SK-N-SH (cell line): ENCODE results near the gene DNAJC17. TPM values are rescaled to one million over a fixed set of nuclear protein-coding genes. Genes with fewer than 3 reads are reported as not detected.

Experiments
- CTCF ChIA-PET: fragments of 300-600, 350-600 bp; formaldehyde crosslinking; extraction: SDS; loops from one replicate; lab custom pipeline; 2021; lab: Yijun Ruan, JAX
- POLR2A ChIA-PET: fragments of 350-600 bp; sonication (Branson Sonifier 250); formaldehyde crosslinking; extraction: SDS; loops from one replicate; lab custom pipeline; 2020; ENCODE audit warnings: antibody characterized with exemption, inconsistent platforms; lab: Yijun Ruan, JAX
- DNase-seq: peaks from one replicate; pipeline ENCODE4 v3.0.0; 2012
- H2AFZ ChIP-seq: fragments of 200-600 bp; sonication (generic); 2 replicates; pipeline ENCODE4 v1.8.1; 2016; ENCODE audit warnings: antibody characterized with exemption, mild to moderate bottlenecking, low read depth
- H3F3A ChIP-seq: fragments of 200-600 bp; sonication (generic); replicated peaks from 2 replicates; pipeline ENCODE3; 2016; ENCODE audit warnings: antibody characterized with exemption, mild to moderate bottlenecking; ENCODE audit not compliant: insufficient read depth
- H3K27ac ChIP-seq, 2 experiments: fragments of 200-500 bp in 1 of 2; fragments of 200-600 bp in 1 of 2; sonication (Bioruptor generic) in 1 of 2; sonication (generic), shearing (Covaris generic) in 1 of 2; 2 replicates each; pipeline versions ENCODE4 v1.5.1 to v1.6.1; 2014 to 2016; ENCODE audit warnings: low read depth in 2 of 2, inconsistent platforms in 1 of 2, low read length in 1 of 2, mild to moderate bottlenecking in 1 of 2, mixed read lengths in 1 of 2
- H3K27me3 ChIP-seq: fragments of 200-600 bp; sonication (generic), shearing (Covaris generic); 2 replicates; pipeline ENCODE4 v1.6.1; 2016; ENCODE audit warnings: mixed run types; ENCODE audit not compliant: insufficient read depth
- H3K36me3 ChIP-seq, 2 experiments: fragments of 200-500 bp in 1 of 2; fragments of 200-600 bp in 1 of 2; sonication (Bioruptor generic) in 1 of 2; sonication (generic) in 1 of 2; replicated peaks in 1 of 2; 2 replicates each; pipeline versions ENCODE3 to v1.5.1; 2014 to 2016; ENCODE audit warnings: low read length in 1 of 2, mild to moderate bottlenecking in 1 of 2; ENCODE audit not compliant: insufficient read depth in 2 of 2, control insufficient read depth in 1 of 2
- H3K4me1 ChIP-seq, 2 experiments: fragments of 200-500 bp in 1 of 2; fragments of 200-600 bp in 1 of 2; sonication (Bioruptor generic) in 1 of 2; sonication (generic), shearing (Covaris generic) in 1 of 2; 2 replicates each; pipeline versions ENCODE4 v1.5.1 to v1.6.1; 2014 to 2016; ENCODE audit warnings: low read depth in 1 of 2, low read length in 1 of 2, mixed run types in 1 of 2; ENCODE audit not compliant: insufficient read depth in 2 of 2, control insufficient read depth in 1 of 2
- H3K4me2 ChIP-seq: fragments of 200-600 bp; sonication (generic), shearing (Covaris generic); 2 replicates; pipeline ENCODE4 v1.6.1; 2017; ENCODE audit warnings: mixed run types
- H3K4me3 ChIP-seq, 2 experiments: fragments of 200-500 bp in 1 of 2; fragments of 200-600 bp in 1 of 2; sonication (Bioruptor generic) in 1 of 2; sonication (generic), shearing (Covaris generic) in 1 of 2; 2 replicates each; pipeline versions ENCODE4 v1.5.1 to v1.8.1; 2014 to 2016; ENCODE audit warnings: low read depth in 2 of 2, inconsistent platforms in 1 of 2, low read length in 1 of 2, mild to moderate bottlenecking in 1 of 2, mixed read lengths in 1 of 2, moderate library complexity in 1 of 2
- H3K79me2 ChIP-seq: fragments of 200-600 bp; sonication (generic); 2 replicates; pipeline ENCODE4 v1.8.1; 2017; ENCODE audit warnings: mild to moderate bottlenecking; ENCODE audit not compliant: insufficient read depth
- H3K9ac ChIP-seq: fragments of 200-600 bp; sonication (generic); 2 replicates; pipeline ENCODE4 v1.6.1; 2017; ENCODE audit warnings: mixed run types
- H3K9me2 ChIP-seq: fragments of 200-600 bp; sonication (generic); 2 replicates; pipeline ENCODE4 v1.6.1; 2017; ENCODE audit warnings: mixed run types
- H3K9me3 ChIP-seq: fragments of 200-600 bp; sonication (generic); 2 replicates; pipeline ENCODE4 v1.6.1; 2017; ENCODE audit warnings: mixed run types, mild to moderate bottlenecking, moderate library complexity
- H4K20me1 ChIP-seq: fragments of 200-600 bp; sonication (generic); 2 replicates; pipeline ENCODE4 v1.6.1; 2017; ENCODE audit warnings: mild to moderate bottlenecking, mixed run types; ENCODE audit not compliant: insufficient read depth
- EP300 ChIP-seq, 2 experiments: IDR thresholded peaks; 2 replicates each; pipeline versions ENCODE4 v1.4.0 to v1.6.1; 2012; ENCODE audit warnings: borderline replicate concordance in 1 of 2, low read depth in 1 of 2, low read length in 1 of 2
- EZH2phosphoT487 ChIP-seq: fragments of 200-600 bp; sonication (generic); IDR thresholded peaks from 2 replicates; pipeline ENCODE4 v1.6.1; 2017; ENCODE audit warnings: low read depth, mixed run types, mild to moderate bottlenecking, antibody characterized with exemption, moderate library complexity, borderline replicate concordance
- FOSL2 ChIP-seq: IDR thresholded peaks from 2 replicates; pipeline ENCODE4 v1.4.0; 2012; ENCODE audit warnings: low read depth, mild to moderate bottlenecking, moderate library complexity, borderline replicate concordance
- JUND ChIP-seq: IDR thresholded peaks from 2 replicates; pipeline ENCODE4 v1.4.0; 2012
- MEF2A ChIP-seq: IDR thresholded peaks from 2 replicates; pipeline ENCODE4 v1.4.0; 2012; ENCODE audit warnings: low read depth, borderline replicate concordance
- MXI1 ChIP-seq: IDR thresholded peaks from 2 replicates; pipeline ENCODE4 v1.6.1; 2012; ENCODE audit warnings: mild to moderate bottlenecking, low read depth, low read length, improper control_type of control experiment
- NRF1 ChIP-seq: IDR thresholded peaks from 2 replicates; pipeline ENCODE4 v1.6.1; 2012; ENCODE audit warnings: low read depth, mild to moderate bottlenecking, low read length
- POLR2AphosphoS5 ChIP-seq: IDR thresholded peaks from 2 replicates; pipeline ENCODE4 v1.6.1; 2012; ENCODE audit warnings: low read depth, low read length
- RCOR1 ChIP-seq: fragments of 150-350 bp; IDR thresholded peaks from 2 replicates; pipeline ENCODE4 v1.6.1; 2017; ENCODE audit warnings: antibody characterized with exemption, low read length
- RXRA ChIP-seq: IDR thresholded peaks from 2 replicates; pipeline ENCODE4 v1.4.0; 2012; ENCODE audit warnings: low read depth, mild to moderate bottlenecking, borderline replicate concordance
- SMC3 ChIP-seq: IDR thresholded peaks from 2 replicates; pipeline ENCODE4 v1.6.1; 2012; ENCODE audit warnings: low read depth, low read length, improper control_type of control experiment
- TAF1 ChIP-seq: IDR thresholded peaks from 2 replicates; pipeline ENCODE4 v1.6.1; 2012; ENCODE audit warnings: low read depth, mild to moderate bottlenecking, low read length, moderate library complexity, borderline replicate concordance
- TCF12 ChIP-seq: IDR thresholded peaks from 2 replicates; pipeline ENCODE4 v1.4.0; 2012
- TEAD4 ChIP-seq: IDR thresholded peaks from 2 replicates; pipeline ENCODE4 v1.4.0; 2012; ENCODE audit warnings: mild to moderate bottlenecking, borderline replicate concordance; ENCODE audit not compliant: insufficient read depth
- YY1 ChIP-seq: IDR thresholded peaks from 2 replicates; pipeline ENCODE4 v1.4.0; 2012; ENCODE audit warnings: low read depth, mild to moderate bottlenecking
- WGBS: methylation state at CpG from one replicate; pipeline ENCODE4 v1.1.6; 2017; ENCODE audit warnings: low lambda C conversion rate; 5-methylcytosine and 5-hydroxymethylcytosine counted together
- polyA plus RNA-seq, 3 experiments: library from polyadenylated mRNA; depleted of rRNA; stranded (reverse); fragments of >200 nt; gene quantifications; 2 replicates each; pipeline ENCODE4 v1.2.3, GENCODE V29; 2012
- TF ChIP-seq, protein P1 (sequence below): IDR thresholded peaks from 2 replicates; pipeline ENCODE4 v1.4.0; 2012; ENCODE audit warnings: low read depth, borderline replicate concordance
- TF ChIP-seq, protein P2 (sequence below): IDR thresholded peaks from 2 replicates; pipeline ENCODE4; 2012
- TF ChIP-seq, protein P3 (sequence below): fragments of 150-350 bp; IDR thresholded peaks from 2 replicates; pipeline ENCODE4 v1.6.1; 2016; ENCODE audit warnings: mild to moderate bottlenecking, low read depth, low read length

The DNAJC17 gene
- polyA plus RNA-seq, 1 of the 3 experiments (the other 2 are of a cell fraction) = 61.6 TPM

DNA sequence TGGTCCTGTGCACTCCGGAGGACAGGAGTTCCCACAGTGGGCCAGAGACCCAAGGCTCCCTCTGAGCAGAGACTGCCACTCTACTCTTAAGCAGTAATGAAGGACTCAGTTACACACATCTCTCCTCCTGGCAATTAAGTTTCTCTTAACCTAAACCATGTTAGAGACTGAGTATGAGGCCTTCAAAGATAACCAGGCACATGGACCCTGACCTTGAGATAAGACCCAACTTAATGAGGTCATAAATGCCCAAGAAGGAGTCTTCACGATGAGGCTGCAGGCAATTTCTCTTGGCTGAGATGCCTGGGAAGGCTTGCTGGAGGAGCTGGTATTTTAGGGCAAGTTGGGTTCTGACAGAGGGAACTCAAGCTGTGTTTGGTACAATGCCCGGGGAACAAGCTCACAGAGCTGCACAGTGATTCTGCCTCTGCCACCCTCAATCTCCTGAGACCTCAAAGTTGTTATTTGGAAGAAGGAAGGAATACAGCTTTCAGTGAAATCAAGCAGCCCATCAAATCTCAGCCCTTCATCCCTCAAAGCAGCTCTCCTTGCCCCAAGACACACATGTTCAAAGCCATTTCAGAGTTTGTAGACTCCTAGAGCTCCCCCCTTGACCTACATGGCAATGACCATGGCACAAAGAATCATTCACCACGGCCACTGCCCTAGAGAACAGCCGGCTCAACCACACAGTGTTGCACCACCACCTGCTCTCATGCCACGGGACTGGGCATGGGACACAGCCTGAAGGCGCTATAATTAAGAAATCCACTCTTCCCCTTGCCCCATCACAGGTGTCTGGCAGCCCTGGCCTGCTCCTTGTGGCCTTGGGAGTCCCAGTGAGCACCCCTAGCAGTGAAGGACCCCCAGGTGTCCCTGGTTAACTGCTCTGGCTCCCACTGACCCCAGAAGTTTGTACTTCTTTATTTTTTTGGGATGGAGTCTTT lies 59.3 kb downstream of the DNAJC17 start:
- H2AFZ ChIP-seq = no peak overlapping the region
- no peak overlapping the region for H3K27ac ChIP-seq
- no peak for DNase-seq
- H3K9ac ChIP-seq = no peak overlapping the region
- no peak overlapping the region for H3K4me3 ChIP-seq
- H4K20me1 ChIP-seq = no peaks in the 10 kb centered on the region
- whole genome bisulfite sequencing = 96% methylated on average over 6 of the region's 7 CpGs
- H3K79me2 ChIP-seq = peaks cover 18% of the 10 kb centered on the region
- H3K9me3 ChIP-seq = no peaks in the 10 kb centered on the region
- H3K4me2 ChIP-seq = no peak overlapping the region
- CTCF ChIA-PET = interaction anchor here (1.0 to 20.8 kb wide), 8 partner anchors 9 to 146 kb away, joined by 3 to 555 read pairs (median 10); partner anchors contain the start of genes C15orf62, GCHFR and VPS18
- peaks cover 6% of the 10 kb centered on the region for H3F3A ChIP-seq
- H3K9me2 ChIP-seq = no peaks in the 10 kb centered on the region
- H3K4me1 ChIP-seq = peaks cover 0 to 4% of the 10 kb centered on the region in 2 experiments; a peak in 1 of 4 replicates
- TF ChIP-seq, protein P1, sequence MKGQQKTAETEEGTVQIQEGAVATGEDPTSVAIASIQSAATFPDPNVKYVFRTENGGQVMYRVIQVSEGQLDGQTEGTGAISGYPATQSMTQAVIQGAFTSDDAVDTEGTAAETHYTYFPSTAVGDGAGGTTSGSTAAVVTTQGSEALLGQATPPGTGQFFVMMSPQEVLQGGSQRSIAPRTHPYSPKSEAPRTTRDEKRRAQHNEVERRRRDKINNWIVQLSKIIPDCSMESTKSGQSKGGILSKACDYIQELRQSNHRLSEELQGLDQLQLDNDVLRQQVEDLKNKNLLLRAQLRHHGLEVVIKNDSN = no peak
- no peak for TF ChIP-seq EP300 (IDR thresholded peaks at IDR 0.05; ENCODE audit: borderline replicate concordance in 1 of 2, low read depth in 1 of 2, low read length in 1 of 2)
- TF ChIP-seq, protein P2, sequence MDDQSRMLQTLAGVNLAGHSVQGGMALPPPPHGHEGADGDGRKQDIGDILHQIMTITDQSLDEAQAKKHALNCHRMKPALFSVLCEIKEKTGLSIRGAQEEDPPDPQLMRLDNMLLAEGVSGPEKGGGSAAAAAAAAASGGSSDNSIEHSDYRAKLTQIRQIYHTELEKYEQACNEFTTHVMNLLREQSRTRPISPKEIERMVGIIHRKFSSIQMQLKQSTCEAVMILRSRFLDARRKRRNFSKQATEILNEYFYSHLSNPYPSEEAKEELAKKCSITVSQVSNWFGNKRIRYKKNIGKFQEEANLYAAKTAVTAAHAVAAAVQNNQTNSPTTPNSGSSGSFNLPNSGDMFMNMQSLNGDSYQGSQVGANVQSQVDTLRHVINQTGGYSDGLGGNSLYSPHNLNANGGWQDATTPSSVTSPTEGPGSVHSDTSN = no peak
- TF ChIP-seq TCF12 = no peak
- TF ChIP-seq, protein P3, sequence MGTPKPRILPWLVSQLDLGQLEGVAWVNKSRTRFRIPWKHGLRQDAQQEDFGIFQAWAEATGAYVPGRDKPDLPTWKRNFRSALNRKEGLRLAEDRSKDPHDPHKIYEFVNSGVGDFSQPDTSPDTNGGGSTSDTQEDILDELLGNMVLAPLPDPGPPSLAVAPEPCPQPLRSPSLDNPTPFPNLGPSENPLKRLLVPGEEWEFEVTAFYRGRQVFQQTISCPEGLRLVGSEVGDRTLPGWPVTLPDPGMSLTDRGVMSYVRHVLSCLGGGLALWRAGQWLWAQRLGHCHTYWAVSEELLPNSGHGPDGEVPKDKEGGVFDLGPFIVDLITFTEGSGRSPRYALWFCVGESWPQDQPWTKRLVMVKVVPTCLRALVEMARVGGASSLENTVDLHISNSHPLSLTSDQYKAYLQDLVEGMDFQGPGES = no peak
- TF ChIP-seq FOSL2 = no peak
- no peak for TF ChIP-seq RCOR1
- no peak for TF ChIP-seq NRF1
- no peak for TF ChIP-seq SMC3
- TF ChIP-seq RXRA = no peak
- TF ChIP-seq POLR2AphosphoS5 = no peak
- no peak for TF ChIP-seq TEAD4
- no peak for TF ChIP-seq JUND
- no peak for TF ChIP-seq MXI1
- no peak for TF ChIP-seq YY1
- no peak for TF ChIP-seq MEF2A
- no peak for TF ChIP-seq TAF1
- no peak for TF ChIP-seq EZH2phosphoT487
- H3K27me3 ChIP-seq = no peaks in the 10 kb centered on the region
- peaks cover 29 to 35% of the 10 kb centered on the region in 2 experiments for H3K36me3 ChIP-seq
- POLR2A ChIA-PET = interaction anchor here (1.1 to 2.1 kb wide), 2 partner anchors 9 to 35 kb away, joined by 5 to 9 read pairs; no protein-coding TSS in a partner anchor
